Endodermal cell (in vitro differentiated cells): Measurements from ENCODE around the gene CELF2. TPM values are rescaled to one million over a fixed set of nuclear protein-coding genes. Genes with fewer than 3 reads are reported as not detected.
A peak's percentile ranks its signal among the peaks of the same experiment; 100 is the strongest.

Source experiments
- DNase-seq: peaks from one replicate; pipeline ENCODE4 v3.0.0-alpha.2; 2017
- H3K27ac ChIP-seq: 2 replicates; pipeline ENCODE4 v1.5.1; 2013; ENCODE audit warnings: mild to moderate bottlenecking, low read depth, low read length, moderate library complexity
- H3K27me3 ChIP-seq: 2 replicates; pipeline ENCODE4 v1.6.1; 2013; ENCODE audit warnings: mild to moderate bottlenecking, low read length, moderate library complexity; ENCODE audit not compliant: insufficient read depth, control insufficient read depth, poor library complexity, severe bottlenecking
- H3K36me3 ChIP-seq: 2 replicates; pipeline ENCODE4 v1.7.0; 2013; ENCODE audit warnings: mild to moderate bottlenecking, low read length, moderate library complexity; ENCODE audit not compliant: control insufficient read depth, insufficient read depth
- H3K4me1 ChIP-seq: one replicate; pipeline ENCODE4 v1.7.0; 2013; ENCODE audit warnings: low read length; ENCODE audit not compliant: control insufficient read depth, insufficient read depth
- H3K4me3 ChIP-seq: 2 replicates; pipeline ENCODE4 v1.5.1; 2013; ENCODE audit warnings: mild to moderate bottlenecking, low read length, moderate library complexity
- H3K9ac ChIP-seq: 2 replicates; pipeline ENCODE4 v1.6.1; 2013; ENCODE audit warnings: mild to moderate bottlenecking, low read length, moderate library complexity; ENCODE audit not compliant: poor library complexity, severe bottlenecking; ENCODE audit errors: extremely low read depth
- H3K9me3 ChIP-seq: 2 replicates; pipeline ENCODE4 v1.6.1; 2013; ENCODE audit warnings: mild to moderate bottlenecking, low read length, moderate library complexity; ENCODE audit not compliant: control insufficient read depth
- H3K27ac Mint-ChIP-seq: 2 replicates; pipeline ENCODE4 v1.8.0; 2020; ENCODE audit warnings: mixed read lengths
- H3K27me3 Mint-ChIP-seq: 2 replicates; pipeline ENCODE4 v1.8.0; 2021; ENCODE audit warnings: mild to moderate bottlenecking, mixed read lengths; ENCODE audit not compliant: insufficient read depth
- H3K36me3 Mint-ChIP-seq: 2 replicates; pipeline ENCODE4 v1.8.0; 2020; ENCODE audit warnings: low read depth, mixed read lengths
- H3K4me1 Mint-ChIP-seq: 2 replicates; pipeline ENCODE4 v1.8.0; 2020; ENCODE audit warnings: mixed read lengths
- H3K4me3 Mint-ChIP-seq: 2 replicates; pipeline ENCODE4 v1.8.0; 2020; ENCODE audit warnings: mild to moderate bottlenecking, moderate library complexity, mixed read lengths
- H3K9me3 Mint-ChIP-seq: 2 replicates; pipeline ENCODE4 v1.8.0; 2020; ENCODE audit warnings: mild to moderate bottlenecking, mixed read lengths
- WGBS, 2 experiments: methylation state at CpG; one replicate each; pipeline versions ENCODE4 v1.1.5 to v1.1.7; 2013; ENCODE audit warnings: missing lambda C conversion rate in 2 of 2, mixed read lengths in 1 of 2; ENCODE audit not compliant: insufficient coverage in 1 of 2, insufficient read length in 1 of 2; 5-methylcytosine and 5-hydroxymethylcytosine counted together
- total RNA-seq, 2 donors: library from RNA; stranded (reverse); fragmentation: NEBNext Ultra II Directional in 1 of 2; extraction: Animal tissue kit (Norgen Biotek cat#: 25700) in 1 of 2; gene quantifications; 2 replicates in 1 of 2; 3 replicates in 1 of 2; pipeline ENCODE4 v1.2.1, GENCODE V29; 2021
- TF ChIP-seq, protein P1 (sequence below): fragments of 200-600 bp; sonication (generic); conservative IDR thresholded peaks from 2 replicates; pipeline ENCODE4 v1.5.0; 2021; ENCODE audit warnings: antibody characterized with exemption, mild to moderate bottlenecking

CELF2 gene
- total RNA-seq, 2 donors from 2014 or later, result 79.9 to 96.1 TPM

DNA sequence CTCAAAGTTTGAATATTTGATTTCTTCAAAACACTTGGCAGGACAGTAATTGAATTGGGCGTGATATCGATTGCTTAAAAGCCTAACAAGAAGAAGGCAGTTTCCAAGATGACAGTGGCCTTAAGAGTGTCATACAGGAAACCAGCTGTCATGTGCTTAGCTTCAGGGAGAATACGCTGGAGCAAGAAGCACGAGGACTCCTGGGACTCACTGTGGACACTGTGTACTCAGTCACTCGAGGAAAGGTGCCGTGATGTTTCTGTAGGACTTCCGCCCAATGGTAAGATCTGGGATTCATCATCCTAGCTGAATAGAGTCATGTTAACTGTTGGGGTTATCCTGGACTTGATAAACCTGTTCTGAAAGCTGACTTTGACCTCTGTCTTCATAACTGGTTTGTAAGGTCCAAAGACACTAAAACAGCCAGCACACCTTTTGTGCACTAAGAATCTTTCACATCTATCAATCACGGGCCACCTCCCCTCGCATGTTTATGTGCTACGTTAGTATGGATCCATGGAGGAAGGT is 113.5 kb downstream of the CELF2 start:
- no peaks in the 10 kb centered on the region for H3K9me3 ChIP-seq
- H3K36me3 Mint-ChIP-seq, result peaks cover 8% of the 10 kb centered on the region
- H3K27me3 ChIP-seq, result no peaks in the 10 kb centered on the region
- no peak overlapping the region for H3K4me3 ChIP-seq
- peaks cover 4% of the 10 kb centered on the region for H3K4me1 ChIP-seq
- H3K27ac ChIP-seq, result no peak overlapping the region
- H3K27me3 Mint-ChIP-seq, result no peaks in the 10 kb centered on the region
- 94 to 99% methylated on average over 10 of the region's 10 CpGs for WGBS, 2 experiments
- peaks cover 10% of the 10 kb centered on the region for H3K9me3 Mint-ChIP-seq
- no peak overlapping the region for H3K4me3 Mint-ChIP-seq
- peaks cover 27% of the 10 kb centered on the region for H3K4me1 Mint-ChIP-seq
- TF ChIP-seq, protein P1, sequence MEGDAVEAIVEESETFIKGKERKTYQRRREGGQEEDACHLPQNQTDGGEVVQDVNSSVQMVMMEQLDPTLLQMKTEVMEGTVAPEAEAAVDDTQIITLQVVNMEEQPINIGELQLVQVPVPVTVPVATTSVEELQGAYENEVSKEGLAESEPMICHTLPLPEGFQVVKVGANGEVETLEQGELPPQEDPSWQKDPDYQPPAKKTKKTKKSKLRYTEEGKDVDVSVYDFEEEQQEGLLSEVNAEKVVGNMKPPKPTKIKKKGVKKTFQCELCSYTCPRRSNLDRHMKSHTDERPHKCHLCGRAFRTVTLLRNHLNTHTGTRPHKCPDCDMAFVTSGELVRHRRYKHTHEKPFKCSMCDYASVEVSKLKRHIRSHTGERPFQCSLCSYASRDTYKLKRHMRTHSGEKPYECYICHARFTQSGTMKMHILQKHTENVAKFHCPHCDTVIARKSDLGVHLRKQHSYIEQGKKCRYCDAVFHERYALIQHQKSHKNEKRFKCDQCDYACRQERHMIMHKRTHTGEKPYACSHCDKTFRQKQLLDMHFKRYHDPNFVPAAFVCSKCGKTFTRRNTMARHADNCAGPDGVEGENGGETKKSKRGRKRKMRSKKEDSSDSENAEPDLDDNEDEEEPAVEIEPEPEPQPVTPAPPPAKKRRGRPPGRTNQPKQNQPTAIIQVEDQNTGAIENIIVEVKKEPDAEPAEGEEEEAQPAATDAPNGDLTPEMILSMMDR, result no peak
- no peak overlapping the region for H3K27ac Mint-ChIP-seq
- DNase-seq, result no peak
- no peak overlapping the region for H3K9ac ChIP-seq
- no peaks in the 10 kb centered on the region for H3K36me3 ChIP-seq

DNA sequence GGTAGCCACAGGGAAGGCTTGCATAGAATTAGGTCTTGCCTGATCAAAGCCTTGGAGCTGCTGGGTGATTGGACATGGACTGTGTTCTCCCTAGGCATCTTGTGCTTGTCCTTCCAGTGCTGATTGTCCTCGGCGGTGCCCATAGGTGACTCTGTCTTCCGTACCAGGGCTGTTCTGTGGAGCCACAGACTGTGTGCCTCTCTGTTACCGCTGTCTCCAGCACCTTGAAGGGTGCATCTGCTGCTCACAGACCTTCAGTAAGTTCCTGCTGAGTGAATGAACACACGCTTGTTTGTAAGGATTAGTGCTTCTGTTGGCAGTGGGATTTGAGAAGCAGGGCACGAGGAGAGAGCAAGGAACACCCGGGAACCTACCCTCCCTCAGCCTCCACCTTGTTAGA is 116.7 kb downstream of the CELF2 start:
- Mint-ChIP-seq H3K27me3 (no peaks in the 10 kb centered on the region), H3K4me1 (peaks cover 28% of the 10 kb centered on the region), H3K4me3 (no peak overlapping the region), H3K36me3 (peaks cover under 1% of the 10 kb centered on the region), H3K27ac (peak overlapping the region; percentile 53), H3K9me3 (no peaks in the 10 kb centered on the region)
- H3K4me1 ChIP-seq, result peaks cover 4% of the 10 kb centered on the region
- no peaks in the 10 kb centered on the region for H3K9me3 ChIP-seq
- H3K9ac ChIP-seq, result no peak overlapping the region
- H3K27me3 ChIP-seq, result no peaks in the 10 kb centered on the region
- TF ChIP-seq, protein P1, result no peak
- no peaks in the 10 kb centered on the region for H3K36me3 ChIP-seq
- no peak overlapping the region for H3K27ac ChIP-seq
- no peak for DNase-seq
- WGBS, 2 experiments, result 90 to 91% methylated on average over 7 of the region's 7 CpGs
- H3K4me3 ChIP-seq, result no peak overlapping the region

DNA sequence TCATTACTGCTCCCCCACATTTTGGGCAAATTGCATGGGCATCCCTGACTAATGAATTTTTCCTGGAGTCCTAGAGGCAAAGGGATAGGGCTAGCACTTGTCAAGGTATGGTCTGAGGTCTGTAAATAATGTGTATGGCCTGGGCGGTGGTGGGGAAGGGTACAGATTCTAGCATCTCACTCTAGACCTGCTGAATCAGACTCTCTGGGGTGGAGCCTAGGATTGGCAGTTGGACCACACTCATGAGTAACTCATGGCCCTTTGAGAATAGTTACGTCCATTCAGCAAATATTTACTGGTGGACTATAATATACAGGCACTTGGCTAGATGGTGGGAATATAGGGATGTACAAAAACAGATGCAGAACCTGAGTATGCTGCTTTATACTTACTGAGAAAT is 118.0 kb downstream of the CELF2 start:
- H3K27ac ChIP-seq, result no peak overlapping the region
- Mint-ChIP-seq H3K4me1 (peaks cover 30% of the 10 kb centered on the region), H3K9me3 (no peaks in the 10 kb centered on the region), H3K36me3 (peaks cover 7% of the 10 kb centered on the region), H3K27ac (no peak overlapping the region), H3K27me3 (no peaks in the 10 kb centered on the region), H3K4me3 (no peak overlapping the region)
- TF ChIP-seq, protein P1, result no peak
- no peak overlapping the region for H3K9ac ChIP-seq
- no peak overlapping the region for H3K4me3 ChIP-seq
- WGBS, 2 experiments, result 95 to 100% methylated on average over 1 to 2 of the region's 2 CpGs
- H3K9me3 ChIP-seq, result no peaks in the 10 kb centered on the region
- DNase-seq, result no peak
- H3K36me3 ChIP-seq, result peaks cover 7% of the 10 kb centered on the region
- H3K27me3 ChIP-seq, result no peaks in the 10 kb centered on the region
- H3K4me1 ChIP-seq, result peaks cover 4% of the 10 kb centered on the region
